PC-3 (cell line): ENCODE results near the gene STXBP6. TPM values are rescaled to one million over a fixed set of nuclear protein-coding genes. Genes with fewer than 3 reads are reported as not detected.

Experiments used
- ATAC-seq: fragments of 200-7000 bp; cut with Tn5 transposase; 2 replicates; pipeline ENCODE4 v1.9.1; 2020; ENCODE audit warnings: mild to moderate bottlenecking, moderate library complexity
- BruUV-seq: library from RNA; stranded (reverse); fragments of 400-500 nt; replicated peaks from 2 replicates; lab custom pipeline; 2021; lab: Mats Ljungman, UMichigan
- CTCF ChIA-PET: fragments of 300-600 bp; sonication (Branson Sonifier 250); formaldehyde crosslinking; loops from one replicate; lab custom pipeline; 2022; ENCODE audit warnings: antibody characterized with exemption; lab: Charles Lee
- POLR2A ChIA-PET: fragments of 300-600 bp; sonication (Branson Sonifier 250); formaldehyde crosslinking; loops from one replicate; lab custom pipeline; 2022; ENCODE audit warnings: antibody characterized with exemption; ENCODE audit not compliant: unreplicated experiment; lab: Charles Lee
- DNase-seq: peaks from one replicate; pipeline ENCODE4 v3.0.0-alpha.2; 2015
- H2AFZ ChIP-seq: fragments of 300-600 bp; sonication (generic); 2 replicates; pipeline ENCODE4 v1.6.0; 2016; ENCODE audit warnings: antibody characterized with exemption, low read length
- H3F3A ChIP-seq: fragments of 300-600 bp; sonication (generic); one replicate; pipeline ENCODE4 v1.6.0; 2017; ENCODE audit warnings: antibody characterized with exemption, low read length, control low read depth, mild to moderate bottlenecking; ENCODE audit not compliant: unreplicated experiment
- H3K27ac ChIP-seq: fragments of 300-600 bp; sonication (generic); 2 replicates; pipeline ENCODE4 v1.5.1; 2016; ENCODE audit warnings: mild to moderate bottlenecking, low read length
- H3K27me3 ChIP-seq: fragments of 300-600 bp; sonication (generic); 2 replicates; pipeline ENCODE4 v1.6.1; 2016; ENCODE audit warnings: low read length, mixed read lengths
- H3K36me3 ChIP-seq: fragments of 300-600 bp; sonication (generic); 2 replicates; pipeline ENCODE4 v1.6.1; 2016; ENCODE audit warnings: low read depth, mixed run types, low read length, mixed read lengths
- H3K4me1 ChIP-seq: fragments of 300-600 bp; sonication (generic); 2 replicates; pipeline ENCODE4 v1.5.1; 2016; ENCODE audit warnings: low read length; ENCODE audit not compliant: insufficient read depth
- H3K4me2 ChIP-seq: fragments of 300-600 bp; sonication (generic); 2 replicates; pipeline ENCODE4 v1.6.0; 2016; ENCODE audit warnings: low read length
- H3K4me3 ChIP-seq: fragments of 300-600 bp; sonication (generic); 2 replicates; pipeline ENCODE4 v1.5.1; 2016; ENCODE audit warnings: mild to moderate bottlenecking, low read length, mixed read lengths
- H3K79me2 ChIP-seq: fragments of 300-600 bp; sonication (generic); 2 replicates; pipeline ENCODE4 v1.6.1; 2017; ENCODE audit warnings: low read length, mixed read lengths
- H3K9ac ChIP-seq: fragments of 300-600 bp; sonication (generic); 2 replicates; pipeline ENCODE4 v1.6.0; 2016; ENCODE audit warnings: mild to moderate bottlenecking, low read length
- H3K9me2 ChIP-seq: fragments of 300-600 bp; sonication (generic); replicated peaks from 2 replicates; pipeline ENCODE4 v1.6.1; 2016; ENCODE audit warnings: mixed run types, low read length, mixed read lengths
- H3K9me3 ChIP-seq: fragments of 300-600 bp; sonication (generic); 2 replicates; pipeline ENCODE4 v1.6.1; 2016; ENCODE audit warnings: low read length, mixed read lengths
- H4K20me1 ChIP-seq: fragments of 300-600 bp; sonication (generic); 2 replicates; pipeline ENCODE4 v1.6.1; 2016; ENCODE audit warnings: low read length, mixed read lengths
- EZH2 ChIP-seq: fragments of 300-600 bp; sonication (generic); IDR thresholded peaks from one replicate; pipeline ENCODE4 v1.6.1; 2017; ENCODE audit warnings: antibody characterized with exemption, mild to moderate bottlenecking, low read length; ENCODE audit not compliant: unreplicated experiment
- EZH2phosphoT487 ChIP-seq: fragments of 300-600 bp; sonication (generic); IDR thresholded peaks from 2 replicates; pipeline ENCODE4 v1.6.1; 2018; ENCODE audit warnings: mild to moderate bottlenecking, antibody characterized with exemption, low read length, borderline replicate concordance
- intact Hi-C: fragments of 100-400 bp; cut with micrococcal nuclease; formaldehyde crosslinking; loops from 2 replicates; pipeline ENCODE4 v1.9.0; 2023
- total RNA-seq: library from RNA; depleted of rRNA; stranded (reverse); fragments of >200 nt; gene quantifications from 2 replicates; pipeline ENCODE4 v1.2.3, GENCODE V29; 2014
- TF ChIP-seq, protein P1 (sequence below): fragments of 300-600 bp; sonication (generic); conservative IDR thresholded peaks from 2 replicates; pipeline ENCODE4 v1.5.1; 2017; ENCODE audit warnings: antibody characterized with exemption, low read depth, mild to moderate bottlenecking, low read length

Gene STXBP6
- total RNA-seq, 1 experiment from 2014 or later, result 0.40 TPM

DNA sequence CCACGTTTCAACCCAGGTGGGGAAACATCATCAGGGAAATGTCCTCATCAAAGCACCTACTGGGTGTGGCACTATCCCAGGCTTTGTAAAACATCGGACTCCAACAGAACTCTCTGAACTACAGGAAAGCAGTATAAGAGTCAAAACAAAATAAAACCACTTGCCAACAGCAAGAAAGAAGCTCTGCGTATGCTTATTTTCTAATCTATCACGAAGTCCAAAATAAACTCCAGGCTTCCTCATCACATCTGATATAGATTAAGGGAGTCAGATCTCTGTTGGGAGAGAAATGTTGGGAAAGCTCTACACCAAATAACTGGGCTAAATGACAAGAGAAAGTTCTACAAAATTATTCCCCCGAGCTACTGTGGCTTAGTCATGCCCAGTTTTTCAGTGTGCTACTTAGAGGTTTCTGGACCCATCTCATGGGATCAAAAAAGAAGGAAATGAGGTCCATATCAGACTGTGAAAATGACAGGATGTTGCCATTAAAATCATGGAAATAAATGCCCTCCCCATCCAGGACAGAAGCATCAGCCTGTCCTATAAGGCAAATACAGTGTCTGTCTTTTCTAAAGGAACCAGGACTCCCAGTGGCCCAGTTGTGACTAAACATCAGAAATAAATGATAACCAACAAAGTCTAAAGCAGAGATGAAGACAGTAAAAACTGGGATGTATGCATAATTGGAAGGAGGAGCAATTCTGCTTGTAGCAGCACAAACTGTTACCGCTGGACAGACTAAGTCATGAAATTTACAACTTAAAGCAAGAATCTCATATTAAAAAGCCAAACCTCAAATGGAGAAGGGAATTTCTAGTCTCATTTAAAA lies 149.5 kb downstream of the STXBP6 start:
- no peaks in the 10 kb centered on the region for H3K4me1 ChIP-seq
- H3K9ac ChIP-seq, result no peak overlapping the region
- no TSS peak for BruUV-seq
- no peak overlapping the region for H2AFZ ChIP-seq
- no peak overlapping the region for H3K4me3 ChIP-seq
- no peak overlapping the region for H3K4me2 ChIP-seq
- H3F3A ChIP-seq, result no peaks in the 10 kb centered on the region
- CTCF ChIA-PET, result no interaction called here
- H3K36me3 ChIP-seq, result no peaks in the 10 kb centered on the region
- intact Hi-C loops, result no loop called here
- TF ChIP-seq, protein P1, sequence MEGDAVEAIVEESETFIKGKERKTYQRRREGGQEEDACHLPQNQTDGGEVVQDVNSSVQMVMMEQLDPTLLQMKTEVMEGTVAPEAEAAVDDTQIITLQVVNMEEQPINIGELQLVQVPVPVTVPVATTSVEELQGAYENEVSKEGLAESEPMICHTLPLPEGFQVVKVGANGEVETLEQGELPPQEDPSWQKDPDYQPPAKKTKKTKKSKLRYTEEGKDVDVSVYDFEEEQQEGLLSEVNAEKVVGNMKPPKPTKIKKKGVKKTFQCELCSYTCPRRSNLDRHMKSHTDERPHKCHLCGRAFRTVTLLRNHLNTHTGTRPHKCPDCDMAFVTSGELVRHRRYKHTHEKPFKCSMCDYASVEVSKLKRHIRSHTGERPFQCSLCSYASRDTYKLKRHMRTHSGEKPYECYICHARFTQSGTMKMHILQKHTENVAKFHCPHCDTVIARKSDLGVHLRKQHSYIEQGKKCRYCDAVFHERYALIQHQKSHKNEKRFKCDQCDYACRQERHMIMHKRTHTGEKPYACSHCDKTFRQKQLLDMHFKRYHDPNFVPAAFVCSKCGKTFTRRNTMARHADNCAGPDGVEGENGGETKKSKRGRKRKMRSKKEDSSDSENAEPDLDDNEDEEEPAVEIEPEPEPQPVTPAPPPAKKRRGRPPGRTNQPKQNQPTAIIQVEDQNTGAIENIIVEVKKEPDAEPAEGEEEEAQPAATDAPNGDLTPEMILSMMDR, result no peak
- TF ChIP-seq EZH2phosphoT487 (no peak), EZH2 (no peak)
- no peaks in the 10 kb centered on the region for H3K9me3 ChIP-seq
- no peak for ATAC-seq
- no peaks in the 10 kb centered on the region for H3K79me2 ChIP-seq
- DNase-seq, result no peak
- H3K27ac ChIP-seq, result no peak overlapping the region
- H3K27me3 ChIP-seq, result no peaks in the 10 kb centered on the region
- POLR2A ChIA-PET, result no interaction called here
- no peaks in the 10 kb centered on the region for H3K9me2 ChIP-seq
- no peaks in the 10 kb centered on the region for H4K20me1 ChIP-seq

DNA sequence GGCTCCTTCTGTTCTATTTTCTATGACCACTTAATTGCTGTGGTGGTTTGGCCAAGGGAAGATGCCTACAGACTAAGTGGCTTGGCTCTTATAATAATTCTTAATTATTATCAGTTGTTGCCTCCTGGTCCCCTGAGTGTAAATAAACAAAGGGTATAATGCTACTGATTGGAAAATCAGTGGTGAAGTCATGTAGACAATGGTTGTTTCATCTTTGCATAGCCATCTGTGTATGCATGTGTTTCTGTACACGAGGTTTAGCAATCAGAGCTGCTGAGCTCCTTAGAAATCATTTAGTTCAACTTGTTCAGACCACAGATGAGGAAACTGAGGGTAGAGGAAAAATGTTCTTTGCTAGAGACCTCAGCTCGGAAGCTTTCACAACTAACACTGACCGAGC lies 152.2 kb downstream of the STXBP6 start:
- POLR2A ChIA-PET, result no interaction called here
- no peak overlapping the region for H3K27ac ChIP-seq

More for the DNA sequence above, 152.2 kb downstream of the STXBP6 start:
- H3K27me3 ChIP-seq, result no peaks in the 10 kb centered on the region
- no peak overlapping the region for H3K4me3 ChIP-seq
- no TSS peak for BruUV-seq
- H3F3A ChIP-seq, result no peaks in the 10 kb centered on the region
- no peaks in the 10 kb centered on the region for H3K79me2 ChIP-seq
- H3K4me2 ChIP-seq, result no peak overlapping the region
- H3K9ac ChIP-seq, result no peak overlapping the region
- TF ChIP-seq EZH2, result no peak
- no peak for TF ChIP-seq EZH2phosphoT487
- TF ChIP-seq, protein P1, result no peak
- DNase-seq, result no peak
- intact Hi-C loops, result no loop called here
- H2AFZ ChIP-seq, result no peak overlapping the region
- no peaks in the 10 kb centered on the region for H3K9me2 ChIP-seq
- no peaks in the 10 kb centered on the region for H3K9me3 ChIP-seq
- no peaks in the 10 kb centered on the region for H4K20me1 ChIP-seq
- no peaks in the 10 kb centered on the region for H3K36me3 ChIP-seq
- no peak for ATAC-seq
- CTCF ChIA-PET, result no interaction called here
- no peaks in the 10 kb centered on the region for H3K4me1 ChIP-seq
